Measurements from ENCODE around the gene DAB1. TPM values are rescaled to one million over a fixed set of nuclear protein-coding genes. Genes with fewer than 3 reads are reported as not detected.

DAB1 gene
- polyA plus RNA-seq, 4 donors = 3.0 to 77.0 (median 24.3) TPM

DNA sequence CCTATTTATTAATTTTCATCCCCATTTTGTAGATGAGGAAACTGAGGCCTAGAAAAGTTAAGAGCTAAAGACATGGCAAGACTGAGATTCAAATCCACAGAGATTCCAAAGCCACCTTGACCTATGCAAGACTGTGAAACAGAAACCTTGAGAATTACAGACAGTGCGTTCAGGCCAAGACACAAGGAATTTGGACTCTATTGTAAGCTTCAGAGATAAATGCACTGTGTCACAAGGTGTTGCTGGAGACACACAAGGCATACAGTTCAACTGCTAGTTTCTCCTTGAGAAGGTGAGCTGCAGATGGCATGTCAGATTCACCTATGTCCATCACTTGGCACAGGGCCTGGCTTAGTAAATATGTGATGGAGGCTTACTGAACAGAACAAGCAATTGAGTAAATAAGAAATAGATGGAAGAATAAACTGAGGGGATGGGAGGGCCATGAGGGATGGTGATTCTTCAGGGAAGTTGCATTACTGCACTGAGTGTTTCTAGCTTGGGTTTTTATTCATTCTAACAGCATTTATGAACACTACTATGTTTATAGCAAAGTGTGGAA lies 215.0 kb downstream of the DAB1 start:
- 19 to 52% (median 40%) methylated on average over 1 of the region's 1 CpG for WGBS, 3 donors
- Histone ChIP-seq H3K36me3 (ENCODE audit: control insufficient read depth in 3 of 3, insufficient read depth in 2 of 3, low read depth in 1 of 3, low read length in 3 of 3) (no peaks in the 10 kb centered on the region), H3K27ac (ENCODE audit: low read depth in 1 of 3, low read length in 2 of 3) (peak overlapping the region in 1 of 3 donors; percentile 41), H3K4me3 (ENCODE audit: low read depth in 1 of 3, low read length in 3 of 3) (no peak overlapping the region), H3K4me1 (ENCODE audit: control insufficient read depth in 3 of 3, insufficient read depth in 2 of 3, low read depth in 1 of 3, low read length in 2 of 3) (peaks cover 0 to 24% (median 6%) of the 10 kb centered on the region in 3 donors), H3K27me3 (ENCODE audit: control insufficient read depth in 3 of 3, insufficient read depth in 3 of 3, low read length in 3 of 3) (no peaks in the 10 kb centered on the region), H3K9me3 (ENCODE audit: control insufficient read depth in 2 of 2, insufficient read depth in 1 of 2, low read depth in 1 of 2, low read length in 1 of 2) (peaks cover 0 to 3% of the 10 kb centered on the region in 2 donors)
- FAIRE-seq = no peak
- DNase-seq = peak; percentile 68 to 73

DNA sequence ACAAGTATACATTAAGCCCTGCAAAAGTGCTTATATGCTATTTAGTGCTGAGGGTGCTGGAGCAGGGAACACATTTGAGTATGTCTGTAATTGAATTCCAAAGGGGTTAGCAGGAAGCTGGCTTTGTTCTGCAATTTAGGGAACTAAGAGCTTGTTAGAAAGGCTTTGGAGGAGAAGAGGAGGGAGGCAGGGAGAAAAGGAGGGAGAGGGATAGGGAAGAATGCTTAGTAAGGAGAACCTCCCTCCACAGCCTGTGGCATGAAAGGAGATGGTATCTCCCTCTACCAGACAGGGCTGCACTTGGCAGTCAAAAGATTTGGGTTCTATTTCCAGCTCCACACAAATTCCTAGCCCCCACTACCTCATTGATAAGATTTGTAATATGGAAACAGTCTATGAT lies 217.8 kb downstream of the DAB1 start:
- no peak for DNase-seq
- Histone ChIP-seq H3K4me1 (ENCODE audit: control insufficient read depth in 3 of 3, insufficient read depth in 2 of 3, low read depth in 1 of 3, low read length in 2 of 3) (peaks cover 0 to 24% (median 6%) of the 10 kb centered on the region in 3 donors), H3K4me3 (ENCODE audit: low read depth in 1 of 3, low read length in 3 of 3) (no peak overlapping the region), H3K9me3 (ENCODE audit: control insufficient read depth in 2 of 2, insufficient read depth in 1 of 2, low read depth in 1 of 2, low read length in 1 of 2) (peaks cover 0 to 3% of the 10 kb centered on the region in 2 donors), H3K36me3 (ENCODE audit: control insufficient read depth in 3 of 3, insufficient read depth in 2 of 3, low read depth in 1 of 3, low read length in 3 of 3) (peaks cover 0 to 4% (median 3%) of the 10 kb centered on the region in 3 donors), H3K27me3 (ENCODE audit: control insufficient read depth in 3 of 3, insufficient read depth in 3 of 3, low read length in 3 of 3) (no peaks in the 10 kb centered on the region), H3K27ac (ENCODE audit: low read depth in 1 of 3, low read length in 2 of 3) (no peak overlapping the region)
- no peak for FAIRE-seq

DNA sequence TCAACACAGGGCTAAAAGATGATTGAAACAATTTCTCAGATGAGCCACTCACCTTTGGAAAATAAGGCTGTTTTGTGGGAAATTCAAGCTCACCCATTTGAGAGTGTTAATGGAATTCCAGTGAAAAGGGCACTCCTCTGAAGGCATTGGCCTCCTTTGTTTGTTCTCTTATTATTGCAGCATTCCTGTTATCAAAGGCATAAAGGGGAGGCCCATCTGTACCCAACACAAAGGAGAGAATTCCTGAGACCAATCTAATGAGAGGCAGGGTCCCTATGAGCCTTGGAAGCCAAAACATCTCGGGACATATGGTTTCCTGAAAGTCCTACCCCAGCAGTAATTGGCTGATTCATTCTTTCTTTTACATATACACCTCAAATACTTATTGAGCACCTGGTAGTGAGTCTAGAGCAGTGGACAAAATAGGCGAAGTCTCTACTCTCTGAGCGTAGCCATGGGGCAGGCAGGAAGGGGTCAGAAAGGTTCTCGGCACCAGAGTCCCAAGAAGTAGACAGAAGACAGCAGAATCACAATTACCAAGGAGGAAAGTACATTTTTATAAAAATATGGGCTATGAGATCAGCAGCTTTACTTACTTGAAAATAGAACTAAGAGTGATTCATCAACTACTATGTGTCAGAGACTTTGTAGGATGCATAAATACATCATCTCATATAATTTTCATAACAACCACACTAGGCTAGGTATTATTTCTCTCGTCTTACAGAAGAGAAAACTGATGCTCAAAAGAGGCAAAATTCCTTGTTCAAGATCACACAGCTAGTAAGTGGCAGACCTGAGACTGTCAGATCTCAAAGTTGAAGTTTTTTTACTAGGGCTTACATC lies 218.7 kb downstream of the DAB1 start:
- DNase-seq (no peak), FAIRE-seq (no peak)
- H3K4me1 ChIP-seq (ENCODE audit: control insufficient read depth in 3 of 3, insufficient read depth in 2 of 3, low read depth in 1 of 3, low read length in 2 of 3) = peaks cover 0 to 24% (median 6%) of the 10 kb centered on the region in 3 donors
- peaks cover 0 to 3% of the 10 kb centered on the region in 2 donors for H3K9me3 ChIP-seq (ENCODE audit: control insufficient read depth in 2 of 2, insufficient read depth in 1 of 2, low read depth in 1 of 2, low read length in 1 of 2)
- 77 to 83% (median 81%) methylated on average over 5 of the region's 5 CpGs for WGBS, 3 donors
- no peak overlapping the region for H3K27ac ChIP-seq (ENCODE audit: low read depth in 1 of 3, low read length in 2 of 3)
- H3K27me3 ChIP-seq (ENCODE audit: control insufficient read depth in 3 of 3, insufficient read depth in 3 of 3, low read length in 3 of 3) = no peaks in the 10 kb centered on the region
- peaks cover 0 to 4% (median 3%) of the 10 kb centered on the region in 3 donors for H3K36me3 ChIP-seq (ENCODE audit: control insufficient read depth in 3 of 3, insufficient read depth in 2 of 3, low read depth in 1 of 3, low read length in 3 of 3)
- H3K4me3 ChIP-seq (ENCODE audit: low read depth in 1 of 3, low read length in 3 of 3) = no peak overlapping the region

DNA sequence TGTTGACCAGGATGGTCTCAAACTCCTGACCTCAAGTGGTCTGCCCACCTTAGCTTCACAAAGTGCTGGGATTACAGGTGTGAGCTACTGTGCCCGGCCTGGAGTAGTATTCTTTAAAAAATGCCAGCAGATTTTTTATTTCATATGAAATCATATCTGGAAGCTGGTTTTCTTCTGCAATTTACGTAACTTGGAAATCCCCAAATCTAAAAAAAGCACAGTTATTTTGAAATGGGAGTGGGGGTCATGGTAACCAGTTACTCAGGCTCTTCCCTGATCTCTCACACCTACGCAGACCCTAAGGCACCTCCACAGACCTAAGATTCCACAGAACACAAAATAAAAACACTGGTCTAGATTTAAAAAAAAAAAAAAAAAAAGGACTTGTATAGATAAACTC lies 219.8 kb downstream of the DAB1 start:
- 79 to 84% (median 80%) methylated on average over 3 of the region's 3 CpGs for WGBS, 3 donors
- peaks cover 0 to 15% (median under 1%) of the 10 kb centered on the region in 3 donors for H3K4me1 ChIP-seq (ENCODE audit: control insufficient read depth in 3 of 3, insufficient read depth in 2 of 3, low read depth in 1 of 3, low read length in 2 of 3)
- no peak for FAIRE-seq
- peaks cover 0 to 3% of the 10 kb centered on the region in 2 donors for H3K9me3 ChIP-seq (ENCODE audit: control insufficient read depth in 2 of 2, insufficient read depth in 1 of 2, low read depth in 1 of 2, low read length in 1 of 2)
- DNase-seq = no peak
- H3K4me3 ChIP-seq (ENCODE audit: low read depth in 1 of 3, low read length in 3 of 3) = no peak overlapping the region
- H3K27ac ChIP-seq (ENCODE audit: low read depth in 1 of 3, low read length in 2 of 3) = no peak overlapping the region
- no peaks in the 10 kb centered on the region for H3K27me3 ChIP-seq (ENCODE audit: control insufficient read depth in 3 of 3, insufficient read depth in 3 of 3, low read length in 3 of 3)
- H3K36me3 ChIP-seq (ENCODE audit: control insufficient read depth in 3 of 3, insufficient read depth in 2 of 3, low read depth in 1 of 3, low read length in 3 of 3) = peaks cover 0 to 5% (median 4%) of the 10 kb centered on the region in 3 donors

DNA sequence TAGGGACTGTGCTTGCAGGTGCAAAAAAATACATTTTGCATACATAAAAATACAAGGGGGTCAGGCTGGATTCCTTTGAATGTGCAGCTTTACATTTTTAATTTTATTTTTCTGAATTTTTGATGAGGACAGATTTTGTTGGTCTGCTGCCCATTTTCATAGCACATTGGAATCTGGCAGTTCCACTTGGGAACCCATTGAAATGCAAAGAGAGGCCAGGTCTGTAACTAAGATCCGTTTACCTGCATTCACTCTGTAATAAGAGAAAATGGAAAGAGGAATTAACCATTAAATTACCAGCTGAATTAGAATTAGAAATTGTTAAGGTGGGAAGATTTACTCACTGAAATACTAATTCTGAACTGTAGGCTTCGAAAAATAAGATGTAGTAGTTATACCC lies 221.6 kb downstream of the DAB1 start:
- H3K4me3 ChIP-seq (ENCODE audit: low read depth in 1 of 3, low read length in 3 of 3) = no peak overlapping the region
- H3K36me3 ChIP-seq (ENCODE audit: control insufficient read depth in 3 of 3, insufficient read depth in 2 of 3, low read depth in 1 of 3, low read length in 3 of 3) = peaks cover 0 to 5% (median 4%) of the 10 kb centered on the region in 3 donors
- H3K9me3 ChIP-seq (ENCODE audit: control insufficient read depth in 2 of 2, insufficient read depth in 1 of 2, low read depth in 1 of 2, low read length in 1 of 2) = no peaks in the 10 kb centered on the region
- H3K27me3 ChIP-seq (ENCODE audit: control insufficient read depth in 3 of 3, insufficient read depth in 3 of 3, low read length in 3 of 3) = no peaks in the 10 kb centered on the region
- DNase-seq (no peak), FAIRE-seq (no peak)
- no peak overlapping the region for H3K27ac ChIP-seq (ENCODE audit: low read depth in 1 of 3, low read length in 2 of 3)
- 52 to 59% (median 58%) methylated on average over 2 of the region's 2 CpGs for WGBS, 3 donors
- peaks cover 0 to 5% (median 0%) of the 10 kb centered on the region in 3 donors for H3K4me1 ChIP-seq (ENCODE audit: control insufficient read depth in 3 of 3, insufficient read depth in 2 of 3, low read depth in 1 of 3, low read length in 2 of 3)

DNA sequence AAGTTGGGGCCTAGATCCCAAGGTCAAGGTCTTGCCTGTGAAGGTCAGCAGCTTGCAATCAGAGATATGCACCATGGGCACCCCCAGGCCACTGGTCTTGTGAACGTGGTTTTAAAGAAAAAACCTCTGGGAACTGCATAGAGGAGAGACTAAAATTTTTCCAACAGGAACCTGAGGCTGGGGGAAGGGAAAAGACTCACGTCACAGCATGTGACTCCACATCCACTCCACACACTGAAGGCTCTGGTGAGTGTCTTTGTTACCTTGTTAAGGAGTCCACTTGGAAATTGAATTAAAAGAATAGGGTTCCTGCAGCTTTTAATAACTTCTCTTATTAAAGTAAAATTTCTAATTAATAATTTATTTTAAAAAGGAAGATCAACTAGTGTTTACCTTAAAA lies 224.9 kb downstream of the DAB1 start:
- WGBS, 3 donors = 61 to 71% (median 65%) methylated on average over 2 of the region's 2 CpGs
- no peak for FAIRE-seq
- Histone ChIP-seq H3K4me3 (ENCODE audit: low read depth in 1 of 3, low read length in 3 of 3) (no peak overlapping the region), H3K36me3 (ENCODE audit: control insufficient read depth in 3 of 3, insufficient read depth in 2 of 3, low read depth in 1 of 3, low read length in 3 of 3) (peaks cover 0 to 5% (median 4%) of the 10 kb centered on the region in 3 donors), H3K9me3 (ENCODE audit: control insufficient read depth in 2 of 2, insufficient read depth in 1 of 2, low read depth in 1 of 2, low read length in 1 of 2) (no peaks in the 10 kb centered on the region), H3K27ac (ENCODE audit: low read depth in 1 of 3, low read length in 2 of 3) (no peak overlapping the region), H3K4me1 (ENCODE audit: control insufficient read depth in 3 of 3, insufficient read depth in 2 of 3, low read depth in 1 of 3, low read length in 2 of 3) (no peaks in the 10 kb centered on the region), H3K27me3 (ENCODE audit: control insufficient read depth in 3 of 3, insufficient read depth in 3 of 3, low read length in 3 of 3) (no peaks in the 10 kb centered on the region)
- no peak for DNase-seq

DNA sequence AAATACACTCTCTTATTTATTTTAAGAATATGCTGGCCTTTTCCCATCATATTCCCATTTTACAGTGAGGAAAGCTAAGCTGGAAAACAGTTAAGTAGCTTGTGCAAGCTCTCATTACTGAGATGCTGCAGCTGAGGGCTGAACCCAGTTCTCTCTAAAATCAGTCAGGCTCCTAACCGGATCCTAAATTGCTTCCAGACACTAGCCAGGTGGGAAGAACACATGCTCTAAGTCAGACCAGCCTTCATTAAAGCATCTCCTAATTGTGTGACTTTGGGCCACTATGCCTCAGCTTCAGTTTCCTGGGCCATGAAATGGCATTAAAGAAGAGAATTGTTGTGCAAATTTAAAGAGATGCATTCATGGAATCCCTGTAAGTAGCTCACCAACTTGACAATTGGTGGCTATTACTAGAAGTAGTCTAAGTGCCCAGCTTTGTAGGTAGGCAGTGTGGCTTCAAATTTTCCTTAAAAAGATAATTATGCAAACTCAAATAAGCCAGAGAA lies 228.4 kb downstream of the DAB1 start:
- Histone ChIP-seq H3K27me3 (ENCODE audit: control insufficient read depth in 3 of 3, insufficient read depth in 3 of 3, low read length in 3 of 3) (no peaks in the 10 kb centered on the region), H3K27ac (ENCODE audit: low read depth in 1 of 3, low read length in 2 of 3) (no peak overlapping the region), H3K4me1 (ENCODE audit: control insufficient read depth in 3 of 3, insufficient read depth in 2 of 3, low read depth in 1 of 3, low read length in 2 of 3) (no peaks in the 10 kb centered on the region), H3K4me3 (ENCODE audit: low read depth in 1 of 3, low read length in 3 of 3) (no peak overlapping the region), H3K36me3 (ENCODE audit: control insufficient read depth in 3 of 3, insufficient read depth in 2 of 3, low read depth in 1 of 3, low read length in 3 of 3) (peaks cover 0 to 2% (median 0%) of the 10 kb centered on the region in 3 donors), H3K9me3 (ENCODE audit: control insufficient read depth in 2 of 2, insufficient read depth in 1 of 2, low read depth in 1 of 2, low read length in 1 of 2) (no peaks in the 10 kb centered on the region)
- no peak for DNase-seq
- 83 to 92% (median 88%) methylated on average over 1 of the region's 1 CpG for WGBS, 3 donors
- FAIRE-seq = no peak

DNA sequence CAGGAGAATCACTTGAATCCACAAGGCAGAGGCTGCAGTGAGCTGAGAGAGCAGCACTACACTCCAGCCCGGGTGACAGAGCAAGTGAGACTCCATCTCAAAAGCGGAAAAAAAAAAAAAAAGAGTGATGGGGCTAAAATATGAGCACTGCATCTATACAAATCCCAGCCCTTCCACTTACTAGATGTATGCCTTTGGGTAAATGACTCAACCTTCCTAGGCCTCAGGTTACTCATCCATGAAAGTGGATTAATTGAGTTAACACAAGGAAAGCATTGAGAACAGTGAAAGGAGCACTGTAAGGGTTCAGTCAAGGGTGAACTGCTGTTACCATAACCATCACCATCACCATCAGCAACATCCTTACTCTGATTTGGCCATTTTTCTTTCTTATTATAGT lies 231.6 kb downstream of the DAB1 start:
- no peak overlapping the region for H3K27ac ChIP-seq (ENCODE audit: low read depth in 1 of 3, low read length in 2 of 3)
- no peaks in the 10 kb centered on the region for H3K4me1 ChIP-seq (ENCODE audit: control insufficient read depth in 3 of 3, insufficient read depth in 2 of 3, low read depth in 1 of 3, low read length in 2 of 3)
- no peaks in the 10 kb centered on the region for H3K36me3 ChIP-seq (ENCODE audit: control insufficient read depth in 3 of 3, insufficient read depth in 2 of 3, low read depth in 1 of 3, low read length in 3 of 3)
- 87 to 93% (median 89%) methylated on average over 2 of the region's 2 CpGs for WGBS, 3 donors
- H3K27me3 ChIP-seq (ENCODE audit: control insufficient read depth in 3 of 3, insufficient read depth in 3 of 3, low read length in 3 of 3) = no peaks in the 10 kb centered on the region
- DNase-seq = no peak
- no peak overlapping the region for H3K4me3 ChIP-seq (ENCODE audit: low read depth in 1 of 3, low read length in 3 of 3)
- no peaks in the 10 kb centered on the region for H3K9me3 ChIP-seq (ENCODE audit: control insufficient read depth in 2 of 2, insufficient read depth in 1 of 2, low read depth in 1 of 2, low read length in 1 of 2)
- no peak for FAIRE-seq

All from small intestine (tissue), 7 donors.